ENCODE results near the gene CHRNE. TPM values are rescaled to one million over a fixed set of nuclear protein-coding genes. Genes with fewer than 3 reads are reported as not detected.

The CHRNE gene
- total and polyA plus RNA-seq, 2 experiments from 2014 or later, result 0.24 to 1.2 TPM

- Mint-ChIP-seq H3K9me3 (no peaks in the 10 kb centered on the region), H3K4me1 (peaks cover 19% of the 10 kb centered on the region), H3K4me3 (0 out of 3 replicates have a peak overlapping the region, but pooled peaks have one; percentile 72), H3K27ac (no peak overlapping the region), H3K36me3 (ENCODE audit: low read depth) (peaks cover 14% of the 10 kb centered on the region; the same call in 2 of the 3 replicates), H3K27me3 (ENCODE audit: insufficient read depth, low read depth, poor library complexity) (peaks cover 30% of the 10 kb centered on the region)
- Histone ChIP-seq H3K4me3 (no peak overlapping the region), H4K20me1 (replicated peaks; ENCODE audit: insufficient read depth) (no peaks in the 10 kb centered on the region), H3F3A (replicated peaks; ENCODE audit: low read depth) (peaks cover 37% of the 10 kb centered on the region), H3K27me3 (ENCODE audit: insufficient read depth) (peaks cover 9% of the 10 kb centered on the region), H3K79me2 (replicated peaks; ENCODE audit: insufficient read depth) (no peaks in the 10 kb centered on the region), H3K27ac (ENCODE audit: low read depth) (no peak overlapping the region), H3K36me3 (ENCODE audit: insufficient read depth) (no peaks in the 10 kb centered on the region; the same call in 1 of the 2 replicates), H3K4me2 (peak overlapping the region; percentile 95; the same call in 1 of the 2 replicates), H3K9me2 (ENCODE audit: insufficient read depth) (no peaks in the 10 kb centered on the region), H2AFZ (no peak overlapping the region), H3K4me1 (ENCODE audit: insufficient read depth) (0 out of 2 replicates have a peak, but pooled peaks cover 5% of the 10 kb centered on the region)
- ATAC-seq, result no peak
- no peak for DNase-seq (ENCODE audit: low spot score)
- TF ChIP-seq JUNB (IDR thresholded peaks at IDR 0.05; ENCODE audit: unreplicated experiment) (no peak), ZNF114 (CRISPR knock-in tag; IDR thresholded peaks at IDR 0.05) (no peak), CTCF (conservative IDR thresholded peaks at IDR 0.05; ENCODE audit: low read depth in 2 of 2) (no peak), EZH2 (IDR thresholded peaks at IDR 0.05; ENCODE audit: low read depth, unreplicated experiment) (no peak), REST (IDR thresholded peaks at IDR 0.05; ENCODE audit: unreplicated experiment) (no peak)
Observed at GRCh38 chr17:4897785-4898184, 5.1 kb downstream of the CHRNE start.

GRCh38 chr17:4897198-4897687, 5.7 kb downstream of the CHRNE start:
- H3K27ac Mint-ChIP-seq, result no peak overlapping the region; the same call in 1 of the 2 replicates
- no peaks in the 10 kb centered on the region for H3K9me3 Mint-ChIP-seq
- H3K27me3 Mint-ChIP-seq (ENCODE audit: insufficient read depth, low read depth, poor library complexity), result peaks cover 32% of the 10 kb centered on the region
- no peak overlapping the region for H3K4me3 ChIP-seq
- H2AFZ ChIP-seq, result no peak overlapping the region
- no peak overlapping the region for H3K27ac ChIP-seq (ENCODE audit: low read depth)
- no peaks in the 10 kb centered on the region for H3K9me2 ChIP-seq (ENCODE audit: insufficient read depth)
- H3K4me1 Mint-ChIP-seq, result peaks cover 19% of the 10 kb centered on the region
- H4K20me1 ChIP-seq (replicated peaks; ENCODE audit: insufficient read depth), result no peaks in the 10 kb centered on the region
- no peaks in the 10 kb centered on the region for H3K79me2 ChIP-seq (replicated peaks; ENCODE audit: insufficient read depth)
- DNase-seq (ENCODE audit: low spot score), result no peak
- H3K4me1 ChIP-seq (ENCODE audit: insufficient read depth), result 0 out of 2 replicates have a peak, but pooled peaks cover 5% of the 10 kb centered on the region
- peaks cover 17% of the 10 kb centered on the region; the same call in 2 of the 3 replicates for H3K36me3 Mint-ChIP-seq (ENCODE audit: low read depth)
- ATAC-seq, result no peak
- H3F3A ChIP-seq (replicated peaks; ENCODE audit: low read depth), result peaks cover 36% of the 10 kb centered on the region
- peaks cover 9% of the 10 kb centered on the region for H3K27me3 ChIP-seq (ENCODE audit: insufficient read depth)
- H3K36me3 ChIP-seq (ENCODE audit: insufficient read depth), result no peaks in the 10 kb centered on the region; the same call in 1 of the 2 replicates
- H3K4me3 Mint-ChIP-seq, result no peak overlapping the region
- H3K4me2 ChIP-seq, result no peak overlapping the region
- TF ChIP-seq JUNB (IDR thresholded peaks at IDR 0.05; ENCODE audit: unreplicated experiment) (no peak), REST (IDR thresholded peaks at IDR 0.05; ENCODE audit: unreplicated experiment) (no peak), STAT1 (IDR thresholded peaks at IDR 0.05; ENCODE audit: unreplicated experiment) (no peak), POLR2AphosphoS5 (IDR thresholded peaks at IDR 0.05; ENCODE audit: low read depth) (no peak), ZNF114 (CRISPR knock-in tag; IDR thresholded peaks at IDR 0.05) (no peak), NANOG (IDR thresholded peaks at IDR 0.05; ENCODE audit: borderline replicate concordance) (no peak), CTCF (conservative IDR thresholded peaks at IDR 0.05; ENCODE audit: low read depth in 2 of 2) (no peak), ZNF331 (CRISPR knock-in tag; IDR thresholded peaks at IDR 0.05; ENCODE audit: low read depth) (no peak), EZH2phosphoT487 (IDR thresholded peaks at IDR 0.05; ENCODE audit: unreplicated experiment) (no peak), EZH2 (IDR thresholded peaks at IDR 0.05; ENCODE audit: low read depth, unreplicated experiment) (no peak), CREB1 (CRISPR knock-in tag; IDR thresholded peaks at IDR 0.05; ENCODE audit: low read depth) (no peak)
